Left lobe of liver (tissue), 2 donors: ENCODE measurements around the gene CSN2. TPM values are rescaled to one million over a fixed set of nuclear protein-coding genes. Genes with fewer than 3 reads are reported as not detected.

Experiments used
- ATAC-seq: fragments of 200-7000 bp; cut with Tn5 transposase; one replicate; pipeline ENCODE4 v1.9.1; 2020; ENCODE audit warnings: mild to moderate bottlenecking, moderate library complexity
- DNase-seq: peaks from one replicate; pipeline ENCODE4 v3.0.0-alpha.2; 2020; ENCODE audit warnings: low spot score
- total RNA-seq: library from RNA; stranded (reverse); gene quantifications from one replicate; pipeline ENCODE4 v1.2.1, GENCODE V29; 2021
- donor health status: DM: no; HTN: no; CAD: no; lungs with moderate emphysema.
- donor health status: DM: no; HTN: yes; CAD: no.

Gene CSN2
- total RNA-seq, 1 donor from 2014 or later, result not detected

GRCh38 chr4:69907151-69907550 is 58.4 kb downstream of the CSN2 start:
- no peak for DNase-seq
- ATAC-seq, result no peak

Other genes with a start within 250 kb of the CSN2 start
- gene SULT1B1, start 205.1 kb downstream of the CSN2 start, total RNA-seq, result 31.0 TPM
- gene SULT1E1, start 105.6 kb downstream of the CSN2 start, total RNA-seq, result 11.1 TPM
- not detected for gene CSN1S1, start 34.7 kb downstream of the CSN2 start, total RNA-seq
- not detected for gene STATH, start 30.2 kb upstream of the CSN2 start, total RNA-seq
- gene HTN3, start 62.7 kb upstream of the CSN2 start, total RNA-seq, result not detected
- not detected for gene HTN1, start 84.7 kb upstream of the CSN2 start, total RNA-seq
- gene PRR27, start 188.5 kb upstream of the CSN2 start, total RNA-seq, result not detected
- gene ODAM, start 230.0 kb upstream of the CSN2 start, total RNA-seq, result not detected